Measurements from ENCODE around the gene HRC. TPM values are rescaled to one million over a fixed set of nuclear protein-coding genes. Genes with fewer than 3 reads are reported as not detected.

HRC gene
- total RNA-seq, 3 donors from 2014 or later, result not detected

DNA sequence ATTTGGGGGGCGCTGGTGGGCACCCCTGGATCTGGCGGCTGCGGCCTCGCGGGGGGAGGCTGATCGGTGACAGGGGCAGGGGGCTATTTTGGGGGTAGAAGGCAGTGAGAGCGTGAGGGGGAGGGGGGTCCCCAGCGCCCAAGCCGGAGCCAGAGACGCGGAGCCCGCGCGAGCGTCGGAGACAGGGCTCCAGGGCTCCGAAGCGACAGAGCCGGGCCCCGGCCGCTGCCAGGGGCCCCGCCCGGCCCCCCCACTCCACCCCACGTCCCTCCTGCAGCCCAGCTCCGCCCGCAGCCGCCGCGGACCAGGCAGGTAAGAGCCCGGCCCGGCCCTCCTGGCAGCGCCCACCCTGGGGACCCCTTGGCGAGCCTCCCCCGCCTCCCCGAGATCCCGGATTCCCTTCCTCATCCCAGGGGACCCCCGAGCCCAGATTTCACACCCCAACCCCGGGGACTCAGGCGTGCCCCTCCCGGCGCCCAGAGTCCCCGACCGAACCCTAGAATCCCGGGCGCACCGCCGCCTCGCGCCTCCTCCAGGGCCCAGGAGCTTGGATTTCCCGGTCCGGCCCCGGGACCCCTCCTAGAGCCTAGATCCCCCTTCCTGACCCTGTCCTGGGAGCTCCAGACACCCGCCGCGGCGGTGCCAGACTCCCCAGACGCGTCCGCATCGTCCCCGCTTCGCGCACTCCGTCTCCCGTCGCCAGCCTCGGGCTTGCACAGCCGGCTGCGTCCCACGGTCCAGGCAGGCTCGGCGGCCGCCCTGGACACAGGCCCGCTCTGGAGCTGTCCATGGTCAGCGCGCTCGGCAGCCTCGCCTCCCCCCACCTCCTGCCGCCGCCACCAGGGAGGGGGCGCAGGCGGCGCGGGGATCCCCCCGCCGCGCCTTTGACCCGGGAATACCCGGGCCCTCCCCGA, 35.5 kb downstream of the HRC start, which contains the start of gene PPFIA3:
TSS of gene PPFIA3 (plus strand) at position 134 of the 914 bp plus-strand sequence. CDS start 8,330 bp downstream, outside the sequence.
- DNase-seq, result no peak
- H3K4me1 Mint-ChIP-seq (ENCODE audit: low read depth), result peaks cover 32% of the 10 kb centered on the region
- H3K9me3 Mint-ChIP-seq, result no peaks in the 10 kb centered on the region
- peak; percentile 7 to 15 for ATAC-seq
- H3K27me3 Mint-ChIP-seq (ENCODE audit: low read depth), result peaks cover 4% of the 10 kb centered on the region
- H3K4me3 Mint-ChIP-seq, result peak within 1 kb of the TSS; percentile 81
- H3K36me3 Mint-ChIP-seq (ENCODE audit: insufficient read depth), result no peaks in the 10 kb centered on the region

DNA sequence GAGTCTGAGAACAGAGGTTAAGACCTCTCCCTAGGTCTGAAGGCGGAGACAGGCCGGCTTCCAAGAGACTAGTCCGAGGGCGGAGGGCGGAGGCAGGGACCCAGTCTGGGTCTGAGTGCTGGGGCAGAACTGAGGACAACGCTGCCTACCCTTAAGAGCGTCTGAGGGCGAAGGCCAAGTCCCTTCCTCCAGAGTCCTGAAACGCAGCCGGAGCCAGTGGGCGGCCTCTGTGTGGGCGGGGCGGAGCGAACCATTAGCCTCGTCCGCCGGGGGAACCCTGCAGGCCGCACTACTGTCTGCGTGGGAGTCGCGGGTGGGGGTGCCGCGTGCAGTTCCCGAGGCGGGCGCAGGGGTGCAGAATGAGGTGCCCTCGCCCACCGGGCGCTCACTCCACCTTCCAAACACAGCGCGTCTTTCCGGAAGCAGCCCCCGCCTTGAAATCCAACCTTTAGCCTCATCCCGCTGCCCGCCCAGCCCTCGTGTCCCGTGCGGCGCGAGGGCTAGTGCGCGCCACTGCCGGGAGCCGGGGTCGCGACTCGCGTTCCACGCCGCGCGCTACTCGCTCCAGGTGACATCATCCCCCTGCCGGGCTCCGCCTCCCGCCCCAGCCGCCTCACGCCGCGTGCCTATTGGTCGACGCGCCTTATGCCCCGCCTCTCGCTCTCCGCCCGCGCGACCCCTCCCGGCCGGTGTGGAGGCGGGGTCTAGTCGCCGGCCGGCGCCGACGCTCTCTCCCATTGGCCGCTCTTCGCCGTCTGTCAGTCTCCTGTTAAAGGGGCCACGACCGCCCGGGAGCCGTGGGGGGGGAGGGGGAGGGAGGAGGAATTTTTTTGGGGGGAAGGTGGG, 36.4 kb downstream of the HRC start, which contains the start of gene C19orf73:
TSS of gene C19orf73 (minus strand) at position 579 of the 846 bp plus-strand sequence. CDS start at position 458, 121 bp downstream.
- H3K4me1 Mint-ChIP-seq (ENCODE audit: low read depth), result peaks cover 35% of the 10 kb centered on the region
- no peaks in the 10 kb centered on the region for H3K36me3 Mint-ChIP-seq (ENCODE audit: insufficient read depth)
- no peaks in the 10 kb centered on the region for H3K9me3 Mint-ChIP-seq
- DNase-seq, result peak; percentile 97
- peak; percentile 79 to 83 for ATAC-seq
- H3K4me3 Mint-ChIP-seq, result peak within 1 kb of the TSS; percentile 81
- H3K27me3 Mint-ChIP-seq (ENCODE audit: low read depth), result peaks cover 4% of the 10 kb centered on the region

DNA sequence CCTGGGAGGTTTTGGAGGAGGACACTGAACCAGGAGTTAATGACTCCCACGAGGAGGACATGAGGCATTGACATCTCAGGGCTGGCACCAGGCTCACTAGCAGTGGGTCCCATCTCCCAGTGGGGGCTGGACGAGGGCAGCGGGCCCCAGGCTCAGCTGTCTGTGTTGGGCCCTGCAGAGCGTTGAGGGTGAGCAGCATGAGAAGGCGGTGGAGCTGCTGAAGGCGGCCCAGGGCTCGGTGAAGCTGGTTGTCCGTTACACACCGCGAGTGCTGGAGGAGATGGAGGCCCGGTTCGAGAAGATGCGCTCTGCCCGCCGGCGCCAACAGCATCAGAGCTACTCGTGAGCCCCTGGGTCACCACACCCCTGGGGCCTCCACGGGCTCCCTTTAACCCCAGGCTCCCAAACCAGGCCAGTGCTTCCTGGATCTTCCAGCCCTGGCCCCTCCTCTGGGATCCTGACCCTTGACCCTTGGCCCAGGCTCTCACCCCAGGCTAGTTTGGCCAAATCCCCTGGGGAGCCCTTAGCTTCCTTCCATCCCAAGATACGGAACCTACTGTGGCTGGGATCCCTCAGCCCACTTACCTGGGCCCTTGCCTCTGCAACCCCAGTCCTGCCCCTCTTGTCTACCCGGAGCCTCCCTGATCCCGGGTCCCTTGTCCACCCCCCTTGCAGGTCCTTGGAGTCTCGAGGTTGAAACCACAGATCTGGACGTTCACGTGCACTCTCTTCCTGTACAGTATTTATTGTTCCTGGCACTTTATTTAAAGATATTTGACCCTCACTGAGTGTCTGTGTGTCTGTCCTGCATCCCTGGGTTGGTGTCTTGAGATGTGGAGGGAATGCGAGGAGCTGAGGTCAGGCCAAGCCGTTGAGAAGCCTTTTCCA, 37.3 kb downstream of the HRC start:
- no peak for ATAC-seq
- Mint-ChIP-seq H3K27me3 (ENCODE audit: low read depth) (peaks cover 4% of the 10 kb centered on the region), H3K4me3 (peak overlapping the region; percentile 81), H3K36me3 (ENCODE audit: insufficient read depth) (no peaks in the 10 kb centered on the region), H3K4me1 (ENCODE audit: low read depth) (peaks cover 41% of the 10 kb centered on the region), H3K9me3 (no peaks in the 10 kb centered on the region)
- no peak for DNase-seq

DNA sequence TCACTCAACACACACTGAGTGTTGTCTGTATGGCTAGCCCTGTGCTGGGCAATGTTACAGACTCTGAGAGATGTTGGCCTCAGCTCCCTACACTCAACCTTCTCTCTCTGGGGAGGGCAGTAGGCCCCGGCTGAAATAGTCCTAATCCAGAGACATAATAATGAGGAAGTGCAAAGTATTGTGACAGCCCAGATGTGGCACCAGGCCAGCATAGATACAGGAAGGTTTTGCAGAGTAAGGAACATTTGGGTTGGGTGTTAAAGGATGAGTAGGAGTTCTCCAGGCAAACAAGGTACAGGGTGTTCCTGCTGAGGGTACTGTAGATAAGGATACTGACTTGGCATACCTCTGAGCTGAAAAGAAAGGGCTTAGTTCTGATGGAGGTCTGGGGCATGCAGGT, 38.7 kb downstream of the HRC start:
- peak overlapping the region; percentile 81 for H3K4me3 Mint-ChIP-seq
- H3K9me3 Mint-ChIP-seq, result no peaks in the 10 kb centered on the region
- no peaks in the 10 kb centered on the region for H3K36me3 Mint-ChIP-seq (ENCODE audit: insufficient read depth)
- DNase-seq (no peak), ATAC-seq (no peak)
- H3K4me1 Mint-ChIP-seq (ENCODE audit: low read depth), result peaks cover 41% of the 10 kb centered on the region
- H3K27me3 Mint-ChIP-seq (ENCODE audit: low read depth), result peaks cover 4% of the 10 kb centered on the region

DNA sequence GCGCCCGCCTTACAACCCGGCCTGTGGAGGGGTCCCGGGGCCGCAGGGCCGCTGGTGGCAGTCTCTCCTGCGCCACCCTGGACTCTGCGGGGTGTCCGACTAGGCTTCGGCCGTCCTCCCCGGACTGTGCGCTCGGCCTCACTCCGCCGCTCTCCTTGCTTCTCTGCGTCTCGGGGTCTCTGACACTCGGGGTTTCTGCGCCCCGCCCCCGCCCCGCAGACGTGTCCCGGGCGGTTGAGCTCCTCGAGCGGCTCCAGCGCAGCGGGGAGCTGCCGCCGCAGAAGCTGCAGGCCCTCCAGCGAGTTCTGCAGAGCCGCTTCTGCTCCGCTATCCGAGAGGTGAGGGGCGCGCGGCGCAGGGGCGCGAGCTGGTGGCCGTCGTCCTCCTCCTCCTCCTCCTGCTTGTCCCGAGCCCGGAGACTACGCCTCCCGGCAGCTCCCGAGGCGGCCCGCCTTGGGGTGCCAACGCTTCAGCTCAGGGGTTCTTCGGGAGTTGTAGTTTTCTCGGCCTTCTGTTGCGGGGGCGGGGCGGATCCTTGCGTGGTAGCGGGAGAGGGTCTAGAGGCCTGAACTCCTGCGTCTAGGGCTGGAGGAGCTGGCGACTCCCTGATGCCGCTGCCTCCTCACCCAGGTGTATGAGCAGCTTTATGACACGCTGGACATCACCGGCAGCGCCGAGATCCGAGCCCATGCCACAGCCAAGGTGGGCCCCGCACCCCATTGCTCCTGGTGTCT, 40.4 kb downstream of the HRC start:
- peak overlapping the region; percentile 76 for H3K4me3 Mint-ChIP-seq
- H3K4me1 Mint-ChIP-seq (ENCODE audit: low read depth), result peaks cover 33% of the 10 kb centered on the region
- DNase-seq, result peak; percentile 52
- ATAC-seq, result no peak
- H3K36me3 Mint-ChIP-seq (ENCODE audit: insufficient read depth), result no peaks in the 10 kb centered on the region
- no peaks in the 10 kb centered on the region for H3K9me3 Mint-ChIP-seq
- no peaks in the 10 kb centered on the region for H3K27me3 Mint-ChIP-seq (ENCODE audit: low read depth)

DNA sequence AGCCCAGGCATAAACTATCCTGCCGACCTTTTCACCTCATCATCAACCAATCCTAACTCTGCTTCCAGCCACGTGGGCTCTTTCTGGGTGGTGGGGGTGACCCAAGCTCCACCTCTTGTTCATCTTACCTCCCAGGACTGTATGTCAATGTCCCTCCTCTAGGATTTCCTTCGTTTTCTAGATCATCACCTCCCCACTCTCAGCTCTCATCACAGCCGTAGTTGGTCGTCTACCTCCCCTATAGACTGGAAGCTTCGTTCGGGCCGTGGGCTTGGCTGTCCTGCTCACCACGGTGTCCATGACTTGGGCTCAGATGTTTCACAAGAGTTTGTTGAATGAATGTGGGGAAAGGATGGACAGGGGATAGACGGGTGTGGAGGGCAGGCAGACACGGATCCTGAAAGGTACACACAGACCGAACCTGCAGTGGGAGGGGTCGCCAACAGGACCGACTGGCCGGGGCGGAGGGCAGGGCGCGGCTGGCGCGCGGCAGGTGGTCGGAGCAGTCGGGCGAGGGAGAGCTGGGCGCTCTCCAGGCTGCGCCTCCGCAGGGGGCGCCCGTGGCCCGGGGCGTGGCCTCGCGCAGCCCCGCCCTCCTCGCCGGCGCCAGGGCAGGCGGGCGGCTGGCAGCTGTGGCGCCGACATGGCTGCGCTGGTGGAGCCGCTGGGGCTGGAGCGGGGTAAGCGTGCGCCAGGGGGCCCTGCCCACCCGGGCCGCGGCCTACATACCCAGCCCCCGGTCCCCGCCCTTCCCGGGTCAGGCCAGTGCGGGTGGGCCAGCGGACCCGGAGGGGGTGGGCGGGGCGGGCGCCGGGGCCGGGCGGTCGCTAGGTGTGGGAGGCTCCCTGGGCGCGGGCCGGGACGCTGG, 41.2 kb downstream of the HRC start, which contains the start of gene LIN7B:
TSS of gene LIN7B (plus strand) at position 609 of the 868 bp plus-strand sequence. CDS start at position 644, 35 bp downstream.
- ATAC-seq, result peak; percentile 77 to 80

DNA sequence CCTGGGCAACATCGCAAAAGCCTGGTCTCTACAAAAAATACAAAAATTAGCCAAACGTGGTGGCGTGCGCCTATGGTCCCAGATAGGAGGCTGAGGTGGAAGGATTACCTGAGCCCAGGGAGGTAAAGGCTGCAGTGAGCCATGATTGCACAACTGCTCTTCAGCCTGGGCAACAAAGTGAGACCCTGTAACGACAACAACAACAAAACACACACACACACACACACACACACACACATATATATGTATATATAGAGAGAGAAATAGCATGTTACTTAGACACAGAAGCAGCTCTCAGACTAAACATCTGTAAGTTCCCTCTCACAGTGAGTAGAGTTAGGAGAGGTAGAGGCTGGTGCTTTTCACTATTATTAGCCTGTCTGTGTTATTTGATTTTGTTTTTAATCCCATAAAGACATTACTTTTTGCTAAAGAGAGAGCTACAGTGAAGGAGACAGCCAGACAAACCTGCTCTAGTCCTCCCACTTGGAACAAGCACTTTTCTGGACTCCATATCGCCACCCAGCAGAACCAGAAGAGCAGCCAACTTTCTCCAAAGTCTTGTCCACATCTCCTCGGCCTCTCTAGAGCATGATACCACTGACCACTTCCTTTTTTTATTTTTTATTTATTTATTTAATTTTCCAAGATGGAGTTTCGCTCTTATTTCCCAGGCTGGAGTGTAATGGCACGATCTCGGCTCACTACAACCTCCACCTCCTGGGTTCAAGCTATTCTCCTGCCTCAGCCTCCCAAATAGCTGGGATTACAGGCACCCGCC, 43.8 kb downstream of the HRC start:
- H3K36me3 Mint-ChIP-seq (ENCODE audit: insufficient read depth), result peaks cover 22% of the 10 kb centered on the region
- ATAC-seq, result no peak
- peaks cover 17% of the 10 kb centered on the region for H3K4me1 Mint-ChIP-seq (ENCODE audit: low read depth)
- H3K4me3 Mint-ChIP-seq, result no peak overlapping the region
- H3K27me3 Mint-ChIP-seq (ENCODE audit: low read depth), result no peaks in the 10 kb centered on the region
- no peak for DNase-seq
- no peaks in the 10 kb centered on the region for H3K9me3 Mint-ChIP-seq

More for the DNA sequence above, 41.2 kb downstream of the HRC start, which contains the start of gene LIN7B:
- H3K4me3 Mint-ChIP-seq, result peak within 1 kb of the TSS; percentile 76
- no peaks in the 10 kb centered on the region for H3K9me3 Mint-ChIP-seq
- H3K4me1 Mint-ChIP-seq (ENCODE audit: low read depth), result peaks cover 33% of the 10 kb centered on the region
- no peaks in the 10 kb centered on the region for H3K27me3 Mint-ChIP-seq (ENCODE audit: low read depth)
- DNase-seq, result peak; percentile 63
- H3K36me3 Mint-ChIP-seq (ENCODE audit: insufficient read depth), result peaks cover 5% of the 10 kb centered on the region

DNA sequence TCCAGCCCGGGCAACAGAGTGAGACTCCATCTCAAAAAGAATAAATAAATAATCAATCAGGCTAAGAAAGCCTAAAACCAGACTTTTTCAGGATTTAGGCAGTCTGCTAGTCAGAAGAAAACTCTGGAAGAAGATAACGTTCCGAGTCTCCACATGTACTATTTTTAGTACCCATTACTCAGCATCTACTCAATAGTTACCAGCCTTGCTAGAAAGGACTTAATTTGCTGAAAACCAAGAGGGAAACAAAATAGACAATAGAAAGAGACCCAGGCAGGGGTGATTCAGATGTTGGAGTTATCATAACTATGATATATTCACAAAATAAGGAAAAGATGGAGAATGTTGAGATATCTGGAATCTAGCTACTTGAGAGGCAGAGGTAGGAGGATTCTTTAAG, 44.6 kb downstream of the HRC start:
- no peaks in the 10 kb centered on the region for H3K27me3 Mint-ChIP-seq (ENCODE audit: low read depth)
- peaks cover 15% of the 10 kb centered on the region for H3K4me1 Mint-ChIP-seq (ENCODE audit: low read depth)
- no peak for ATAC-seq
- H3K9me3 Mint-ChIP-seq, result no peaks in the 10 kb centered on the region
- DNase-seq, result no peak
- peaks cover 26% of the 10 kb centered on the region for H3K36me3 Mint-ChIP-seq (ENCODE audit: insufficient read depth)
- H3K4me3 Mint-ChIP-seq, result no peak overlapping the region

DNA sequence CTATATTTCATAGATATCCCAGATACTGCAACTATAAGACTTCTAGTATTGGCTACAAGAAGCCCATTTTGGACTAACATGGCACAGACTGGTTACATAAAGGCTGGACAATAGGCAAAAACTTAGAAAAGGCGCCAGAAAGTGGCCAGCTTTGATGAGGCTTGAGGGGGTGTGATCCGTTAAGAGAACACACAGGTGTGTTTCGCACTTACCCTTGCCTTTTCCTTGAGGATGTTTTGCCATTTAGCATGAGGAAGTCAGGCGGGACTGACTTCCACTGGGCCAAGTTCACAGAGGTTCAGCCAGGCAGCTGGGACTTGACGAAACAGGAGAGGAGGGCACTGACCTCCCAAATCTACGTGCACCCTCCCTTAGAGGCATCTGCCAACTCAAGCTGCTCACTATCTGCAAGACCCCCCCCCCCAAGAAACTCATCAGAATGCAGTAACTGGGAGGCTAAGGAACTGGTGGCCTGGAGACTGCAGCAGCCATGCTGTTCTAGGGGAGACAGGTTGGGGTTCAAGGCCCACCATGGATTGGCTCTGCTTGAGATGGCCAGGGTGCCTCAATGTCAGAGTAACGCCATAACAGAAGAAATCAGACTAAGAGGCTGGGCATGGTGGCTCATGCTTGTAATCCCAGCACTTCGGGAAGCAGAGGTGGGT, 45.5 kb downstream of the HRC start:
- Mint-ChIP-seq H3K27me3 (ENCODE audit: low read depth) (no peaks in the 10 kb centered on the region), H3K4me3 (no peak overlapping the region)
- no peak for ATAC-seq

DNA sequence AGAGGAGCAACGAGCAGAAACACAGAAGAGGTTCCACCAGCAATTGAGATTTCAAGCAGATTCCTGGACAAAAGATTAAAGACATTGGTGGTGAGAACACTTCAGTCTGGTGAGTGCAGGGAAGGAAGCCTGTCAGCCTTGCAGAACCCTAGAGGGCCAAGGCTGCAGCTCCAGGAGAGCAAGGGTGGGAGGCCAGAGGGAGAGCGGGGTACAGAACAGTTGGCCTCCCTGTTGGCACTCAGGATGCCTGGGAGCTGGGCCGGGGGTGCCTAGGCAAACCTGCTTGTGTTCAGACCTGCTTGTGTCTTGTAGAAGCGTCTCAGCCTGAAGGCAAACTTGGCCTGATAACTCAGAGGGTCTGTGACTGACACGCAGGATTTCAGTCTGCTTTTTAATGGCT, 46.1 kb downstream of the HRC start:
- Mint-ChIP-seq H3K4me3 (no peak overlapping the region), H3K9me3 (no peaks in the 10 kb centered on the region), H3K4me1 (ENCODE audit: low read depth) (peaks cover 11% of the 10 kb centered on the region), H3K27me3 (ENCODE audit: low read depth) (no peaks in the 10 kb centered on the region), H3K36me3 (ENCODE audit: insufficient read depth) (peaks cover 33% of the 10 kb centered on the region)
- DNase-seq (no peak), ATAC-seq (no peak)

More for the DNA sequence above, 45.5 kb downstream of the HRC start:
- Mint-ChIP-seq H3K9me3 (no peaks in the 10 kb centered on the region), H3K4me1 (ENCODE audit: low read depth) (peaks cover 11% of the 10 kb centered on the region), H3K36me3 (ENCODE audit: insufficient read depth) (peaks cover 33% of the 10 kb centered on the region)
- no peak for DNase-seq

DNA sequence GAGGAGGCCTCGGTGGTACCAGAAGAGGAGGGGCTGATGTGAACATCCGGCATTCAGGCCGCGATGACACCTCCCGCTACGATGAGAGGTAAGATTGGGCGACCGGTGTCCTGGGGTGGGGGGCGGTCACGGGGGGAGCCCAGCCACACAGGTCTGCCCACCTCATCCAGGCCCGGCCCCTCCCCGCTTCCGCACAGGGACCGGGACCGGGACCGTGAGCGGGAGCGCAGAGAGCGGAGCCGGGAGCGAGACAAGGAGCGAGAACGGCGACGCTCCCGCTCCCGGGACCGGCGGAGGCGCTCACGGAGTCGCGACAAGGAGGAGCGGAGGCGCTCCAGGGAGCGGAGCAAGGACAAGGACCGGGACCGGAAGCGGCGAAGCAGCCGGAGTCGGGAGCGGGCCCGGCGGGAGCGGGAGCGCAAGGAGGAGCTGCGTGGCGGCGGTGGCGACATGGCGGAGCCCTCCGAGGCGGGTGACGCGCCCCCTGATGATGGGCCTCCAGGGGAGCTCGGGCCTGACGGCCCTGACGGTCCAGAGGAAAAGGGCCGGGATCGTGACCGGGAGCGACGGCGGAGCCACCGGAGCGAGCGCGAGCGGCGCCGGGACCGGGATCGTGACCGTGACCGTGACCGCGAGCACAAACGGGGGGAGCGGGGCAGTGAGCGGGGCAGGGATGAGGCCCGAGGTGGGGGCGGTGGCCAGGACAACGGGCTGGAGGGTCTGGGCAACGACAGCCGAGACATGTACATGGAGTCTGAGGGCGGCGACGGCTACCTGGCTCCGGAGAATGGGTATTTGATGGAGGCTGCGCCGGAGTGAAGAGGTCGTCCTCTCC, 47.4 kb downstream of the HRC start:
- Mint-ChIP-seq H3K9me3 (no peaks in the 10 kb centered on the region), H3K4me1 (ENCODE audit: low read depth) (peaks cover 2% of the 10 kb centered on the region), H3K27me3 (ENCODE audit: low read depth) (no peaks in the 10 kb centered on the region), H3K4me3 (no peak overlapping the region), H3K36me3 (ENCODE audit: insufficient read depth) (peaks cover 33% of the 10 kb centered on the region)
- ATAC-seq (no peak), DNase-seq (no peak)

All from activated T-cell treated with anti-CD3 and anti-CD28 coated beads, Interleukin-2, amount 50 U/mL, for 4 hours (primary cell).